Measurements from ENCODE around the gene CHADL. TPM values are rescaled to one million over a fixed set of nuclear protein-coding genes. Genes with fewer than 3 reads are reported as not detected.
A peak's percentile ranks its signal among the peaks of the same experiment; 100 is the strongest.

The CHADL gene
- total and polyA plus RNA-seq, 9 of the 15 experiments (the other 6 are each of a cell fraction or from before 2014, with no cell fraction given) = not detected

- no peak for TF ChIP-seq ZNF12 (CRISPR knock-in tag; IDR thresholded peaks at IDR 0.05)
- TF ChIP-seq SMAD1 (IDR thresholded peaks at IDR 0.05; ENCODE audit: low read depth, low read length, partially characterized antibody) = peak; percentile 45
- TF ChIP-seq PHF21A (IDR thresholded peaks at IDR 0.05; ENCODE audit: borderline replicate concordance, low read depth) = no peak
- TF ChIP-seq MED1 (CRISPR knock-in tag; IDR thresholded peaks at IDR 0.05; ENCODE audit: borderline replicate concordance) = no peak
- no peak for TF ChIP-seq NFE2 (IDR thresholded peaks at IDR 0.05; ENCODE audit: low read depth)
- peak; percentile 74 to 95 (median 93) for TF ChIP-seq YY1 (IDR thresholded peaks at IDR 0.05; ENCODE audit: borderline replicate concordance in 1 of 3, control insufficient read depth in 1 of 3, extremely low read depth in 1 of 3, insufficient read depth in 3 of 3, insufficient read length in 1 of 3, insufficient replicate concordance in 2 of 3, low read depth in 1 of 3, low read length in 2 of 3)
- TF ChIP-seq VEZF1 (CRISPR knock-in tag; IDR thresholded peaks at IDR 0.05) = no peak
- no peak for TF ChIP-seq TBL1XR1 (IDR thresholded peaks at IDR 0.05; ENCODE audit: low read length in 2 of 2)
- TF ChIP-seq U2AF2 (optimal IDR thresholded peaks at IDR 0.05; ENCODE audit: low read depth, low read length) = no peak
- TF ChIP-seq KAT2B (IDR thresholded peaks at IDR 0.05; ENCODE audit: low read depth, low read length) = no peak
- TF ChIP-seq RBBP5 (IDR thresholded peaks at IDR 0.05; ENCODE audit: borderline replicate concordance, insufficient read depth, low read length, poor library complexity, severe bottlenecking) = no peak
- no peak for TF ChIP-seq NR2F6 (CRISPR knock-in tag; IDR thresholded peaks at IDR 0.05)
- peak; percentile 18 for TF ChIP-seq POU5F1 (IDR thresholded peaks at IDR 0.05; ENCODE audit: borderline replicate concordance, low read depth, low read length, partially characterized antibody)
- TF ChIP-seq THAP12 (CRISPR knock-in tag; IDR thresholded peaks at IDR 0.05) = no peak
- TF ChIP-seq E2F3 (CRISPR knock-in tag; IDR thresholded peaks at IDR 0.05) = peak; percentile 92; the same call in 1 of the 2 replicates
- TF ChIP-seq NCOA2 (IDR thresholded peaks at IDR 0.05; ENCODE audit: partially characterized antibody in 2 of 2) = no peak
- TF ChIP-seq ZNF124 (CRISPR knock-in tag; IDR thresholded peaks at IDR 0.05) = no peak
- no peak for TF ChIP-seq PCBP2 (IDR thresholded peaks at IDR 0.05; ENCODE audit: low read depth, low read length, poor library complexity, severe bottlenecking)
- no peak for TF ChIP-seq KDM2B (CRISPR knock-in tag; IDR thresholded peaks at IDR 0.05)
- TF ChIP-seq YBX1 (IDR thresholded peaks at IDR 0.05) = no peak
- no peak for TF ChIP-seq GATA2 (CRISPR knock-in tag; IDR thresholded peaks at IDR 0.05)
- no peak for TF ChIP-seq CCNT2 (IDR thresholded peaks at IDR 0.05; ENCODE audit: borderline replicate concordance, extremely low read depth, insufficient read length, low read depth, low read length)
- peak; percentile 66 for TF ChIP-seq ZFX (CRISPR knock-in tag; IDR thresholded peaks at IDR 0.05)
Observed at GRCh38 chr22:41204992-41205900, 35.5 kb downstream of the CHADL start, which contains the start of gene L3MBTL2 (continued).
